Subcutaneous preadipocyte (primary cell): ENCODE data around the gene NDUFB8. TPM values are rescaled to one million over a fixed set of nuclear protein-coding genes. Genes with fewer than 3 reads are reported as not detected.

Experiments used
- total RNA-seq: library from RNA; depleted of rRNA; stranded (reverse); fragments of >200 nt; gene quantifications from 2 replicates; pipeline ENCODE4 v1.2.3, GENCODE V29; 2012

NDUFB8 gene
- total RNA-seq, result 108 and 122 TPM in 2 replicates

DNA sequence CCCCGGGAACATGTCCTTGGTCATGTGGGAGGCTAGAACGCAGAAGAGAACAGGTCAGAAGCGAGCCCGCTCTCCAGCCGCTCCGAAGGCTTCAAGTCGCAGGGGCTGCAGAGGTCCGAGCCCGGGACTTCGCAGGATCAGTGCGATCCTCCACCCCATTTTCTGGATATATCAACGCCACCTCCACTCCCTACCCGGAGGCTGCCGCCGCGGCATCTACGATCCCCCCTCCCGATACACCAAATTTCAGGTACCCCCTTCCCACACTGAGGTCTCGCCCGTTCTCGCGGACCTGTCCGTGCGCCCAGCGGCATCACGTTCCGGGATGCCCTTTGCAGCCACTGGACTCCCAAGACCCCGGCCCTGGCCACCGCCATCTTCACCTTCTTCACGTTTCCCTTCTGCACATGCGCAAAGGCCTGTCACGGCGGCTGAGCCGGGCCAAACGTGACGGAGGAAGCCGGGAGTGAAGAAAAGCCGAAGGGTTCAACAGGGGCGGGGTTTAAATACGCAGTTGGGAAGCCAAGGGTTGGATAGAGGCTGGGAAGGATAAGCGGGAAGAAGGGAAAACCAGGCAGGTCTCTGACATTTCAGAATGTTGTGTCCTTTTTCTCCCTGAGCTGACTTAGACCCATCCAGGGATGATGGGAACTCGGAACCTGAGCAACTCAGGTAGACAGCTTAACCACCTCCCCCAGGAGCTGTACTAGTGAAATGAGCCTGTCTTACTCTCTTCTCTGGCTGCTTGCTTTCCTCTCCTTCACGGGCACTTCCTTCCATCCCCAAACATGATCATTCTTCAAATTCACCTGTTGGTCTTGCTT is at the start of gene NDUFB8:
Gene NDUFB8, minus strand, starts transcription at position 397 of the 824 bp plus-strand sequence. Its CDS starts 20 bp downstream, at position 377.

DNA sequence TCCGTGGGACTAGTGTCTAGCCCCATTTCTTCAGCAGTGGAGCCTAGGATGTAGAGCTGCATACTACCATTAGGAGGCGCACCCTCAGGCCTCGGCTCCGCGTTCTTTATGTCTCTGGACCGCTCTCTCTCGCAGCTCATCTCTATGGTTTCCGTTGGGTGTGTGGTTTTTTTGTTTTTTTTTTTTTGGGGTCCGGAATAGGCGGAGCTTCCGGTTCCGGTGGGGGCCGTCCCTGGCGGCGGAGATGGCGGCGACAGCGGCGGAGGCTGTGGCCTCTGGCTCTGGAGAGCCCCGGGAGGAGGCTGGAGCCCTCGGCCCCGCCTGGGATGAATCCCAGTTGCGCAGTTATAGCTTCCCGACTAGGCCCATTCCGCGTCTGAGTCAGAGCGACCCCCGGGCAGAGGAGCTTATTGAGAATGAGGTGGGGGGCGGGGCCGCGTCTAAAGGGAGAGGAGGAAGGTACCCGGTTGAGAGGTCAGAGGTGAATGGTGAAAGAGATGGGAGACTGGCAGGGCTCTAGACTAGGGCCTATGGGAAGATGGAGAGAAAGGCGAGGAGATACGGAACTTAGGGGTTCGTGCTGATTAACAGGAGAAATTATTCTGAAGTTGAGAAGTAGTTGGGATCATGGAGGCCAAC is 6.2 kb upstream of the NDUFB8 start, which contains the start of gene HIF1AN:
Gene HIF1AN, plus strand, starts transcription at position 229 of the 639 bp plus-strand sequence. Its CDS starts 16 bp downstream, at position 245.

GRCh38 chr10:100519311-100520051 is 10.2 kb downstream of the NDUFB8 start, which contains the start of gene SEC31B:
SEC31B (minus strand) TSS chr10:100519861; CDS start chr10:100516952, 2,909 bp downstream.

Other genes with a start within 250 kb of the NDUFB8 start
- gene BLOC1S2, start 243.2 kb downstream of the NDUFB8 start, total RNA-seq, result 26.0 and 44.8 TPM in 2 replicates
- gene PKD2L1, start 199.6 kb downstream of the NDUFB8 start, total RNA-seq, result 0.37 TPM in 1 of 2 replicates, not detected in the other
- 384 and 644 TPM in 2 replicates for gene SCD, start 182.6 kb downstream of the NDUFB8 start, total RNA-seq
- not detected in 2 replicates for gene WNT8B, start 66.9 kb downstream of the NDUFB8 start, total RNA-seq
- gene SEC31B, start 10.0 kb downstream of the NDUFB8 start, total RNA-seq, result 2.0 and 2.2 TPM in 2 replicates
- 7.3 and 11.5 TPM in 2 replicates for gene HIF1AN, start 6.1 kb upstream of the NDUFB8 start, total RNA-seq
- gene PAX2, start 215.7 kb upstream of the NDUFB8 start, total RNA-seq, result not detected in 2 replicates